NCI-H187 (cell line): Measurements from ENCODE around the gene IRF3.

ENCODE experiments used
- DNase-seq, 2 experiments: peaks; one replicate each; lab custom pipeline; 2025; lab: John Stamatoyannopoulos, UW

IRF3 gene

DNA sequence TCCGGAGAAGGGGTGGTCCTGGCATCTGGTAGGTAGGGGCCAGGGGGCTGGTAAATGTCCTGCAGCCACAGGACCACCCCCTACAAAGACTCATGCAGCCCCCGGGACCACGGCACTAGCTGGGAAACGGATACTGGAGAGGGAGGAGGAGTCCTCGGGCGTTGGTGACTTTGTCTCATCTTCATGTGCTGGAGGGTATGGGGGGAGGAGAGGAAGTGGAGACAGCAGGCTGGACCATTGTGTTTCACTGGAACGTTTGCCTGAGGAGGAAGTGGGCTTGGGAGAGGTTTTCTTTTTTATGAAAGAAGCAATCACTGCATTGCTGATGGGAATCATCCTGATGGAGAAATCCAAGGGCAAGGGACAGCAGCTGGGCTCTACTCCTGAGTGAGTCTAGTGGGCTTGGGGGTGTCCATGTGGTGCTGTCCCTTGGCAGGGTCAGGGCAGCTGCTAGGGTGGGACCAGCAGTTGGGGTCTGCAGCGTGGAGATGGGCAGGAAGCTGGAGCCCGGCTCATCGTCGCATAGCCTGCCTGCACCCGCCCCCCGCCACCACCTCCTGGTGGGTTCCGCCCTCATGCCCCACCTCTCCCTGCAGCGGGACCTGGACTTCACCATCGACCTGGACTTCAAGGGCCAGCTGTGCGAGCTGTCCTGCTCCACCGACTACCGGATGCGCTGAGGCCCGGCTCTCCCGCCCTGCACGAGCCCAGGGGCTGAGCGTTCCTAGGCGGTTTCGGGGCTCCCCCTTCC, 22.1 kb upstream of the IRF3 start:
- no peak for DNase-seq

DNA sequence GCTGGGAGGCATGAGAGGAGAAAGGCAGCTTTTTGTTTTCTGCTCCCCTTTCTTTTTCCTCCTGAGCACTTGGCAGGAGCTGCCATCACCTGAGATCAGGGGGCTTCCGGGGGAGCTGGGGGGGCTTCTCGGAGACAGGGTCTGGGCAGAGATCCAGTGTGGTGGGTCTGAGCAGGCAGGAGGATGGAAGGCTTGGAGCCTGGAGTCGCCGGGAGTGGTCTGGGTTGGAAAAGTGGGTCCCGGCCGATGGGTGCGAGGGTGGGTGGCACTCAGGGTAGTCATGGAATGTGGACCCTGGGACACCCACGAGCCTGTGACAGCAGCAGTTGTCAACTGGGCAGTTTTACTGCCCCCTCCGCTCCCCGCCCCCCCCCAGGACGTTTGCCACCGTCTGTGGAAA, 21.5 kb upstream of the IRF3 start:
- no peak for DNase-seq

DNA sequence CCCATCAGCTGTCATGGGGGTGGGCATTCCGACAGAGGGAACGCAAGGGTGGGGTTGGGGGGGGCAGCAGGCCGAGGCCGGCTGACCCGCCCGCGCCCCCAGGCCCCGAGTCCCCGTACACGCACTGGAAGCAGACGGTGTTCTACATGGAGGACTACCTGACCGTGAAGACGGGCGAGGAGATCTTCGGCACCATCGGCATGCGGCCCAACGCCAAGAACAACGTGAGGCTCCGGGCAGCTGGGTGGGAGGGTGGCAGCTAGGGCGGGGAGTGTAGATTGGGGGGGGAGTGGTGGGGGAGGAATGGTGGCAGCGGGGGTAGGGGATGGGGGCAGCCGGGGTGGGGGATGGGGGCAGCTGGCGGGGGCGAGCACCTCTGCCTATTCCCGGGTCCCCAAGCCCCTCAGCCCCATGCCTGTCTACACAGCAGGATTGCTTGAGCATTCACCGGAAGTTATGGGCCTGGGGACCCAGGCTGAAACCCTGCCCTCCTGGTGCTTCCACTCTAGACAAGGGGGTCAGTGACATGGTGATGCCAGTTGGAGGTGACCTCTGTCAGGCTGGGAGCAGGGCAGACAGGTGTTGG, 20.9 kb upstream of the IRF3 start:
- DNase-seq: no peak

DNA sequence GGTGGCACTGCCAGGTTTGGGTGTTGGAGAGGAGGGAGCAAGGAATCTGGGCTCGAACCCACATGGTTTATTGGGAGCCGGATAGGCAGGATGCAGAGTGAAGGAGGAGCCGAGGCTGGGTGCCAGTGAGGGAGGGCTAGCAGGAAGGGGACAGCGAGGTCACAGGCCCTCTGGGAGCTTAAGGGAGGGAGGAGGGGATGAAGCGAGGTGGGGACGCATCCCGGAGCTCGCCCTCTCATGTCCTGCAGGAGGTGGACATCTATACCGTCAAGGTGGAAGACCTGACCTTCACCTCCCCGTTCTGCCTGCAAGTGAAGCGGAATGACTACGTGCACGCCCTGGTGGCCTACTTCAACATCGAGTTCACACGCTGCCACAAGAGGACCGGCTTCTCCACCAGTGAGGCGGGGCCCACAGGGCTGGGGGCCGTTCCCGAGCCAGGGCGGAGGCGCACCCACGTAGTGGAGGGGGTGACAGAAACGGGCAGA, 20.2 kb upstream of the IRF3 start:
- DNase-seq: no peak

DNA sequence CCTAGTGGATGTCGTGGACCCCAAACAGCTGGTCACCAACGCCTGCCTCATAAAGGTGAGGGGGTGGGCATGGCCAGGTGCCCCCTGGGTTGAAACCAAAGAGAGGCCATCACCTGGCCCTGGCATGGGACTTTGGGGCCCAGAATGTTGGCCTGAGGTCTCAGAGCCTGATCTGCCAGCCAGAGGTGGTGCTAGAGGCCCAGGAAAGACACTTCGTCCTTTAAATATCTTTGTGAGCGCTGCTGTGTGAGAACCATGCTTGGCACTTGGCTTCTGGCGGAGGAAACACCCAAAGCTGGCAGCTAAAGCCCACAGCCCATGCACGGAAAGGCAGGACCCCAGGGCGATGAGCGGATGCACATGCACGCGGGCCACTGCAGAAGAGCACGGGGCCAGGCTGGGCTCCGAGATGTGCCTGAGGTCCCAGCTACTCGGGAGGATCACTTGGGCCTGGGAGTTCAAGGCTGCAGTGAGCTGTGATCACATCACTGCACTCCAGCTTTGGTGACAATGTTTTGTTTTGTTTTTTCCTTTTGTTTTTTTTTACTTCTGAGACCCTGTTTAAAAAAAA, 19.4 kb upstream of the IRF3 start:
- DNase-seq: no peak

DNA sequence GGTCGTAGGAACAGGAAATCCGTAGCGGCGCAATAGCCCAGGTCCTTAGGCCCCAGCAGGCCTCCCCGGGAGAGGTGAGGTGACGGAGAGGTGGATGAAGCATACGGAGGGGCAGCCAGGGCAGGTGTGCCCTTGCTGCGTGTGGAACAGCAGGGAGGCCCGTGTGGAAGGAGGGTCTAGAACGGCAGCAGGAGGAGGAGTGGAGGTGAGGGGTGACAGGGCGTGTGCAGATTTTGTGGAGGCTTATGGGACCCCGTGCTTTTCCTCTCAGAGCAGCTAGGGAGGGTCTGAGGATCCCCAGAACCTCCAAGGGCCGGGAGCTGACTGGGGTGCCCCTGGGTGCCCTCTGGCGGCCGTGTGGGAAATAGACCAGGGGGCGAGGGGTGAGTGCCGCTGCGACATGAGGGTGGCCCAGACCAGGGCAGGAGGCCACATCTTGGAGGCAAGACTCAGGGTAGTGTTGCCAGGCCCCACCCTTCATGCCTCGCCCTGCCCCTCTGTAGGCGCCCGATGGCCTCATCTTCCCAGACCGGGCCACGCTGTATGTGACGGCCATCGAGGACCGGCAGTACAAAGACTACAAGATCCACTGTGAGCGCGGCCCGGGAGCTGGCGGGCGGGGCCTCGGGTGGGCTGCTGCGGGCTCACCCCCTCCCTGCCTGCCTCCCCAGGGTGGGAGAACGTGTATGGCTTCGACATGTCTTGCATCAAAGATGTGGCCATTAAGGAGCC, 18.8 kb upstream of the IRF3 start:
- no peak for DNase-seq

DNA sequence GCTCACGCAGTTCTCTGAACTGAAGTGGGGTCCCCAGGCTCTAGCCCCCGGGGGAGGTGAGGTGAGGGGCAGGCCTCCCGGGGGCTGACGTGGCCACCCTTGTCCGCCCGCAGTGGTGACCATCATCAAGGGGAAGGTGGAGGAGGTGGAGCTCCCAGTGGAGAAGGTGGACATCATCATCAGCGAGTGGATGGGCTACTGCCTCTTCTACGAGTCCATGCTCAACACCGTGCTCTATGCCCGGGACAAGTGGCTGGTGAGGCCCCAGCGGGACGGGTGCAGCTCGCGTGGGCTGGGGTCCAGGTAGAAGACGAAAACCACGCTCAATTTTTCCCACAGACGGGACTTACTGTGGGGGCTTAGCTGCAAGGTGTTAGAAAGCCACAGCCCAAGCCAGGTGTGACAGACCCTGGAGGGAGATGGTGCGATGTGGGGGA, 18.2 kb upstream of the IRF3 start:
- DNase-seq: no peak

DNA sequence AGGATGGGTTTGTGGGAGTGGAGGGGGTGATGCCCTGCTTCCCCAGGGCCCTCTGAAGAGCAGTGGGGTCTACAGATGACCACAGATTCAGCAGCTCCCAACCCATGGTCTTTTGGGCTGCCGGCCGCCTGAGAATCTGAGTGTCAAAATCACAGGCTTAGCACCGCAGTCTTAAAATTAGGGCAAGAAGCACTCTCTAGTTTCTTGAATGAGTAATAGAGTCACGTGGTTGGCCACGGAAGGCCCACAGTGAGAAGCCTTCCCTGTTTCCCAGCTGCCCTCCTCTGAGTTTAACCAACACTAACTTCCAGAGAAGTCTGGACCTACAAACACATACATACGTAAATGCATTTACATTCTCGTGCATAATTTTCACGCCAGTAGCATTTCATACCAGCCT, 16.6 kb upstream of the IRF3 start:
- DNase-seq: no peak

DNA sequence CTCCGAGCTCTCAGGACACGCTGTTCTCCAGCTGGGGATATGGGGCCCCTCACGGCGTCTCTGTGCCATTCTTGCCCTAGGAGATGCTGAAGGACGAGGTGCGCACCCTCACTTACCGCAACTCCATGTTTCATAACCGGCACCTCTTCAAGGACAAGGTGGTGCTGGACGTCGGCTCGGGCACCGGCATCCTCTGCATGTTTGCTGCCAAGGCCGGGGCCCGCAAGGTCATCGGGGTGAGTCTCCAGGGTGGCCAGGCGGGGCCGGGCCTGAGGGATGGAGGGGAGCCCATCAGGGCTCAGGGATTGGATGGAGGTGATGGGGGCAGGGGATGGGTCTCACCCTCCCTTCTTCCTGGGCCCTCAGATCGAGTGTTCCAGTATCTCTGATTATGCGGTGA, 16.2 kb upstream of the IRF3 start:
- DNase-seq: no peak

DNA sequence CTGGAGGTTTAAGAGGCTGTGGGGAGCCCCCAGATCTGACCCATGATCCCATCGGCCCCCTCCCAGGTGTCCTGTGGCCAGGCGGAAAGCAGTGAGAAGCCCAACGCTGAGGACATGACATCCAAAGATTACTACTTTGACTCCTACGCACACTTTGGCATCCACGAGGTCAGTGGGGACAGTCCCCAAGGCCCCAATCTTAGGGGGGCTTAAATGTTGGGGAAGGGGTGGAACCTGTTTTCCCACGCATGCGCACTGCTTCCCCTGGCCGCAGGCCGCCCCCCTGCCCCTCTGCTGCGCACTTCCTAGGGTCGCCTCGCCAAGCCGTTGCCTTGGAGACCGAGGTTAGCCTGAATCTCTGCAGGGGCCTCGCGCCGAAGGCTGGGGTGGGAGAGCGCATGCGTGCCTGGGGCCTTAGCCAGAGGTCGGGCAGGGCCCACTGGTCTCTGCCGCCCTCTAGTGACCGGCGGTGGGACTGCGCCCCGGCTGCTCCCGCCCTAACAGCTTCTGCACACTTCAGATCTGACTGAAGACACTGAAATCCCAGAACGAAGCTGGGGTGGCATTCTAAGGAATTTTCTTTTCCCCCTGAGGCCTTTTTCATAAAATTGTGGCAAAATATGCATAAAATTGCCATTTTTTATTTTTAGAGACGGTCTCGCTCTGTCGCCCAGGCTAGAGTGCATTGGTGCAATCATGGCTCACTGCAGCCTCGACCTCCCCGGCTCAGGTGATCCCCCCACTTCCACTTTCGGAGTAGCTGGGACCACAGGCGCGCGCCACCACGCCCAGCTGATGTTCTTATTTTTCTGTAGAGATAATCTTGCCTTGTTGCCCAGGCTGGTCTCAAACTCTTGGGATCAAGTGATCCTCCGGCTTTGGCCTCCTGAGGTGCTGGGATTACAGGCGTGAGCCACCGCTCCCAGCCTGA, 15.0 kb upstream of the IRF3 start:
- peak; percentile 85 to 90 for DNase-seq

DNA sequence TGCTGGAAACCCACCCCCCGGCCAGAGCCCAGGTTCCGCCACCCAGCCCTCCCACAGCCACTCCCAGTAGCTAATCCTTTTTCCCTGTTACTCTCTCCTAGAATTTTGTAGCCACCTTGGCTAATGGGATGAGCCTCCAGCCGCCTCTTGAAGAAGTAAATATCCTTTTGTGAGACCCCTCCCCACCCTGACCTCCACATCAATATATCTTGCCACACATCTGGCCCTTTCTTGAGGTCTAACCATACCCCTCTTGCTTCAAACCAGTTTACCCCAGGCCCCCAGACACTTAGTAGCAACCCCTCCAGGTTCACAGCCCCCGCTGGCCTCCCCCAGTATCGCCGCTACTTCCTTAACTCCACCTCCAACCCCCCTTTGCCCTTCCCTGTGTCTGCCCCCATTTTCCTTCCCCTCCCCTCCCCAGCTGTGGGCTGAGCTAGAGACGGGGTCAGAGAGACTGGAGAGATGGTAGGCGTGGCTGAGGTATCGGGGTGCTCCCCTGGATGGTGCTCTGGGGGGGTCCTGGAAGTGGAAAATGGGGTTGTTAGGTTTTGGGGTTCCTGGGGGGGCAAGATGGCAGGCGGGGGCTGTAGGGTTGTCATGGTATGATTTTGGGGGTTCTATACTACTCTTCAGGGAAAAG, 14.2 kb upstream of the IRF3 start:
- DNase-seq: no peak

DNA sequence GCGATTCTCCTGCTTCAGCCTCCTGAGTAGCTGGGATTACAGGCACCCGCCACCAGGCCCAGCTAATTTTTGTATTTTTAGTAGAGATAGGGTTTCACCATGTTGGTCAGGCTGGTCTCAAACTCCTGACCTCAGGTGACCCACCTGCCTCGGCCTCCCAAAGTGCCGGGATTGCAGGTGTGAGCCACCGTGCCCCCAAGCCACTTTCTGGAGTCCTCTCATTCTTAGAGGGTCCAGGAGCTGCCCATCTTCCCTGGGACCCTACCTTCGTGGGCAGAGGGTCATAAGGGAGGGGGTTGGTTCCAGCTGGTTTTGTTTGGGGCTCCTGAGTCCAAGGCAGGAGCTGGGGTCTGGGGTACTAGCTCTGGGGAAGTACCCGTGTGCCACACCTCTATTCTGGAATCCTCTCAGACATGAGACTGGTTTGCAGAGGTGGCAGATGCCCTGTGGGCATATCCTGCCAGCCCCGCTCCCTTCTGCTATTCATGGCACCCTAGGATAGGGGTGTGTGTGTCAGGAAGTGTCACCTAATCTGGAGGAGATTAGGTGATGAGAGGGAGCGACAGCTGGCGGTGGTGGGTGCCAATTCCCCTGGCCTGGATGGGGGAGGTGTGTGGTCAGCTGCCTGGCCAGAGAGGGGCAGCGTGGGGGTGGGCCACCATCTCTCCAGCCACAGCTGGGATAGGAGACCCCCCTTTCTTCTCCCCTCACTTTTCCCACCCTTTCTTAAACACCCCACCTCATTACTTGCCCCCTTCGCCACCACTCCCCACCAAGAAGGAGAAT, 13.5 kb upstream of the IRF3 start:
- no peak for DNase-seq

DNA sequence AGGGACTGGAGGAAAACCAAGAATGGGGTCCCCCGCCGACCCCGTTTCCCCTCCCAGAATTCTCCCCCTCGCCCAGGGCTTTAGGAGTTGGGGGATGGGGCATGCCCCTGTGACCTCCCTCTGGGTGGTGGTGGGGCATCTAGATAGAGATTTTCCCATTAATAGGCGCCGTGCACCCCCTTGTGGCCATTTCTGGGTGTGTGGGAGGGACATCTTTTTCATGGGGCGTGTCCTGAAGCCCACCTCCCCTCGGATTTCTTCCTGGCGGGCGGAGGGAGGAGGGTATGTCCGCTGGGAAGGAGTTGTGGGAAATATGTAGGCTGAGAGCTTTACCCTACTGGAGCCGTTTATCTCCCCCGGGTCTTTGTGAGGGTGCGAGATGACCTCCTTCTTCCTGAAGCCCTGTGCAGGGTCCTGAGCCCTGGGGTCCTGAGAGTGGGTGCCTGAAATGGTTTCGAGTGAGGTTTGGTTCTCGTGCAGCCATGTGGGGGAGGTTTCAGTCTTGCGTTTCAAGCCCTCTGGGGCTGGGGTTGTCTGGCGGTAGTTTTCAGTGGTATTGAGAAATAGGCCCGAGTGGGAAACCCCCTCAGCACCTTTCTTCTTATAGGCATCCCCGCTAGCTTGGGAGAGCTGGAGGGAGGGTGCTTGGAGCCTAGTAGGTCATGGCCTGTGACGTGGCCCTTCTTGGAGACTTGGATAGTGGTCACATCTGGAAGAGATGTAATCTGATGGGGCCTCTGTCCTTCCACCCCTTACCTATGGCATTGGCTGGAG, 12.4 kb upstream of the IRF3 start:
- peak; percentile 24 to 36 for DNase-seq

DNA sequence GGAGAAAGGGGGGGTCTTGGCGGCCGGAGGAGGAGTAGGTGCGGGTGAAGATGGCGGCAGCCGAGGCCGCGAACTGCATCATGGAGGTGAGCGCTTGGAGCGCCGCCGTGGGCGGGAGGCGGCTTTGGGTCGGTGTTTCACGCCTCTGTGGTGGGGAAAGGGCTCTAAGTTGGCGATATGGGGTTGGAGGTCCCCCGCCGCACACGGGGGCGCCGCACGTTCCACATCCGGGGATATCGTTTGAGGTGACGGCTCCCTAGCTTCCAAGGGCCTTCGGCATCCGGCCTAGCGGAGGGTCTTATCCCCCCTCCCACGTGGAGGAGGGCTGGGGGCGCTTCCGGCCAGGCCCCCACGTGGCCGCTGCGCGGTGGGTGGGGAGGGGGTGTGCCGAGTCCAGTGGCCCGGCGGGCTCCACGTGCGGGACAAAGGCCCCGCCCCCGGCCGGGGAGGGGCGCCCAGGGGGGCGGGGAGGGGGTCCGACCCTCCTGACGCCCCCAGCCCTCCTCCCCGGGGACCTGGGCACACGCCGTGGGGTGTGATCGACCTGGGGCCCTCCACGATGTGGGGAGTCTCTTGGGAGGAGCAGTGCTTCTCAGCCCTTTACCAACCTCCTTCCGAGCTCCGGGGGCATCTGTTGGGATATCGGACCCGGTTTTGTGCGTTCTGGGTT, 11.7 kb upstream of the IRF3 start, which contains the start of gene PRMT1:
Gene PRMT1 (plus strand): TSS at position 41 of the 670 bp plus-strand sequence. CDS start 10 bp downstream, at position 51.
- no peak for DNase-seq

DNA sequence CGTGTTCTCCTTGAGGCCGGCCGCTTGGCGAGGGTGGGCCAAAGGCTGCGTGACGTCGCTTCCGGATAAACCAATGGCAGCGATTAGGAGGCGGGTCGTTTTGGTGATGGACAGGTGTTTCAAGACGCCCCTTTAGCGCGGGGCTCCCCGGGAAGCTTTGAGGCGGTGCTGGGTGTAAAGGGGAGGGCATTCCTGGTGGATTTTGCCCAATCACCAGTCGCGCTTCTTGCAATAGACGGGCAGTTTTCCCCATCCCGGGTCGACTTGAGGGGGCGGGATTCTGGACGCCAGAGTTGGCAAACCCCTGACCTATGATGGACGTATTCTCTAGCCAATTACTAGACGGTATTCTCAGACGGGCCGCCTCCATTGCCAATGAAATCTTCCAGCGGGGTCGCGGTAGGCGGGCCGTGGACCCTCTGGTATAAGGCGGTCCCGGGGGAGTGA, 11.2 kb upstream of the IRF3 start:
- DNase-seq: peak; percentile 100

DNA sequence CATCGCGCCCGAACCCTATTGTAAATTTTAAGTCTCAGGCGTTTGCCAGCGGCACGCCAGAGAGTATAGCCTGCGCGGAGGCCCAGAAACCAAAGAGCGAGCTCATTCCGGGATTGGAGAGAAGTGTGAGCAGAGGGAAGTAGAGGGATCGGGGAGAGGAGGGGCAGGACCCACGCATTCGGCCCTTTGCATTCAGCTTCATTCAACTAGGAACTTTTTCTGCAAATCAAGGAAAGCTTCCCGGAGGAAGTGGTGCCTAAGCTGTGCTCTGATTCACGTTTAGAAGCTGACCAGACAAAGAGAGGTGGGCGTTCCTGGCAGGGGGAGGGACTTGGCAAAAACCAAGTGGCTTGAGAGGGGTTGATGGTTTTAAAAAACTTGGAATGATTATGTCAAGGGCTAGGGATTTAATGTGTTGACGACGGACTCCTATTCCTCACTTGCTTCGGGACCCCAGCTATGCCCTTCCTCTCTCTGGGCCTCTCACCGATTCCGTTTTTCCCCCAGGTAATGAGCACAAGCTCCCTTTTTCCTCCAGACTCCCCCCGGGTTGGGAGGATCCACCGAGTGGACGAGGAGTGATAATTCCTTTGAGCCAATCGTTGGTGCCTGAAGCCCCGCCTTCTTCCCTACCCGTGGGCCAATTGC, 10.6 kb upstream of the IRF3 start:
- peak; percentile 82 to 100 for DNase-seq

DNA sequence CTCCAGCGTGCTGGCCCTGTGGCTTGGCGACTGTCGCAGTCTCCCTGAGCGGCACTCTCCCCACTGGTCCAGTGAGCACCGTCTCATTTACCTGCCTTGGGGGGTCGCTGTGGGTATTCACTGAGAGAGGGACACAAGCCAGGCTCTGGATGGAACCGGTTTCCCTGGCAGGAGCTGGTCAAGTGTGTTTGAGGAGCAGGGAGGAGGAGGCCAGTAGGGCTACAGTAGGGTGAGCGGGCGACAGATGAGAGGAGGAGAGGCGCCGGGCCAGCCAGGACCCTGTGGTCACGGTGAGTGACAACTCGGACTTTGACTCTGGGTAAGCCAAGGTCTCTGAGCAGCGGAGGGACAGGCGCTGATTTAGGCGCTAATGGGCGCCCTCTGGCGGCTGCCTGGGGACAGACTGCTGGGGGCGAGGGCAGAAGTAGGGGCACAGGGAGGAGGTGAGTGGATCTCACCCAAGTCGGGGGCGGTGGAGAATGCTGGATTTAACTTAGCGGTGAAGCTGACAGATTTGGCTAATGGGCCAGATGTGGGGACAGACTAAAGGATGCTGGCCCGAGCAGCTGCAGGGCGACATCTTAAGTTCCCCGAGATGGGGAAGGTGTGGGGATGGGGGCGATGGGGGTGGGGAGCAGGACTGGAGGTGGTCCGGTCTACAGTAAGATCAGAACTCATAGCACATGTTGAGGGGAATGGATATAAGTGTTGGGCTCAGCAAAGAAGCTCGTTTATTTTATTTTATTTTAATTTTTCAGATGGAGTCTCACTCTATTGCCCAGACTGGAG, 6.7 kb upstream of the IRF3 start:
- DNase-seq: peak in 1 of 2 experiments; percentile 34
